OCI-LY7 (cell line): ENCODE measurements around the gene SERPINF2. TPM values are rescaled to one million over a fixed set of nuclear protein-coding genes. Genes with fewer than 3 reads are reported as not detected.

Source experiments
- BruUV-seq: library from RNA; stranded (reverse); fragments of 400-500 nt; replicated peaks from 2 replicates; lab custom pipeline; 2021; lab: Mats Ljungman, UMichigan
- CTCF ChIA-PET: fragments of 300-600 bp; sonication (Branson Sonifier 250); formaldehyde crosslinking; loops from one replicate; lab custom pipeline; 2022; ENCODE audit warnings: antibody characterized with exemption; ENCODE audit not compliant: unreplicated experiment; lab: Charles Lee
- POLR2A ChIA-PET: fragments of 300-600 bp; sonication (Branson Sonifier 250); formaldehyde crosslinking; loops from one replicate; lab custom pipeline; 2022; ENCODE audit warnings: antibody characterized with exemption; lab: Charles Lee
- DNase-seq: peaks from one replicate; pipeline ENCODE4 v3.0.0-alpha.2; 2015; ENCODE audit warnings: low spot score
- H2AFZ ChIP-seq: fragments of 200-600 bp; sonication (generic), shearing (Covaris generic); 2 replicates; pipeline ENCODE4 v1.6.1; 2014; ENCODE audit warnings: mild to moderate bottlenecking, antibody characterized with exemption, low read length, moderate library complexity
- H3K27ac ChIP-seq: fragments of 200-600 bp; sonication (generic); 2 replicates; pipeline ENCODE4 v1.5.1; 2014; ENCODE audit warnings: mixed run types, low read depth, mild to moderate bottlenecking, moderate library complexity, low read length, inconsistent platforms; ENCODE audit not compliant: poor library complexity, severe bottlenecking
- H3K36me3 ChIP-seq: fragments of 200-600 bp; sonication (generic); 2 replicates; pipeline ENCODE4 v1.6.1; 2014; ENCODE audit warnings: mild to moderate bottlenecking, antibody characterized with exemption, low read length, moderate library complexity, mixed read lengths; ENCODE audit not compliant: insufficient read depth
- H3K4me1 ChIP-seq: fragments of 200-600 bp; sonication (generic); 2 replicates; pipeline ENCODE4 v1.5.1; 2014; ENCODE audit warnings: mild to moderate bottlenecking, low read length; ENCODE audit not compliant: insufficient read depth, poor library complexity, severe bottlenecking
- H3K4me2 ChIP-seq: fragments of 200-600 bp; sonication (generic); 2 replicates; pipeline ENCODE4 v1.6.1; 2014; ENCODE audit warnings: mild to moderate bottlenecking, low read length
- H3K4me3 ChIP-seq: fragments of 200-600 bp; sonication (generic); 2 replicates; pipeline ENCODE4 v1.5.1; 2014; ENCODE audit warnings: mild to moderate bottlenecking, low read depth, low read length; ENCODE audit not compliant: poor library complexity, severe bottlenecking
- H3K79me2 ChIP-seq: fragments of 200-600 bp; sonication (generic); 2 replicates; pipeline ENCODE4 v1.6.1; 2016; ENCODE audit warnings: low read depth, mild to moderate bottlenecking, low read length, moderate library complexity, mixed read lengths; ENCODE audit not compliant: insufficient read depth
- H3K9me2 ChIP-seq: fragments of 200-600 bp; sonication (generic); 2 replicates; pipeline ENCODE4 v1.6.1; 2016; ENCODE audit warnings: mild to moderate bottlenecking, low read length, mixed read lengths; ENCODE audit not compliant: insufficient read depth
- H3K9me3 ChIP-seq: fragments of 200-600 bp; sonication (generic); 2 replicates; pipeline ENCODE4 v1.6.1; 2014; ENCODE audit warnings: mild to moderate bottlenecking, mixed run types, low read length, mixed read lengths
- H4K20me1 ChIP-seq: fragments of 200-600 bp; sonication (generic); 2 replicates; pipeline ENCODE4 v1.6.1; 2014; ENCODE audit warnings: mild to moderate bottlenecking, antibody characterized with exemption, low read length, moderate library complexity, mixed read lengths; ENCODE audit not compliant: insufficient read depth
- EZH2phosphoT487 ChIP-seq: fragments of 200-600 bp; sonication (generic); IDR thresholded peaks from 2 replicates; pipeline ENCODE4 v1.6.1; 2018; ENCODE audit warnings: low read depth, borderline replicate concordance, mild to moderate bottlenecking, mixed run types, antibody characterized with exemption, low read length, moderate library complexity, mixed read lengths
- intact Hi-C: fragments of 100-400 bp; cut with micrococcal nuclease; formaldehyde crosslinking; loops from one replicate; pipeline ENCODE4 v1.10.0; 2022; ENCODE audit not compliant: unreplicated experiment
- total RNA-seq, 2 experiments: library from RNA; depleted of rRNA in 1 of 2; stranded (reverse); fragments of >200 nt in 1 of 2; shearing (Covaris generic) in 1 of 2; gene quantifications; 2 replicates each; pipeline ENCODE4 v1.2.3, GENCODE V29; 2014 to 2022
- TF ChIP-seq, protein P1 (sequence below): fragments of 200-600 bp; sonication (generic); conservative IDR thresholded peaks from 2 replicates; pipeline ENCODE4 v1.5.1; 2014; ENCODE audit warnings: mild to moderate bottlenecking, antibody characterized with exemption, low read length, moderate library complexity, mixed read lengths

Gene SERPINF2
- total RNA-seq, 2 experiments from 2014 or later = 0.38 to 1.0 TPM

DNA sequence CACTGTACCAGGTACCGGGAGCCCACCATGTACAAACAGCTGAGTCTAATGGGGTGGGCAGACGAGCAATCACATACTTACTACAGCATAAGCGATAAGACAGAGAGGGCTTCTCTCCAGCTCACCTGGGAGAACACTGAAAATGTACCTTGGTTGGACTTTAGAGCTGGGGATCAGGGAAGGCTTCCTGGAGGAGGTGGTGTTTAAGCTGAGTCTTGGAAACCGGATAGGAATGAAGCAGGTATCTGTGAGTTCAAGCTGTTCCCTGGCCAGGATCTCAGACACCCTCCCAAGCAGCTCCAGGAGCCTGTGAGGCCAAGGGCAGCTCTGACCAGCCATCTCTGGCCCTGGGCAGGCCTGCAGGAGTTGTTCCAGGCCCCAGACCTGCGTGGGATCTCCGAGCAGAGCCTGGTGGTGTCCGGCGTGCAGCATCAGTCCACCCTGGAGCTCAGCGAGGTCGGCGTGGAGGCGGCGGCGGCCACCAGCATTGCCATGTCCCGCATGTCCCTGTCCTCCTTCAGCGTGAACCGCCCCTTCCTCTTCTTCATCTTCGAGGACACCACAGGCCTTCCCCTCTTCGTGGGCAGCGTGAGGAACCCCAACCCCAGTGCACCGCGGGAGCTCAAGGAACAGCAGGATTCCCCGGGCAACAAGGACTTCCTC is 11.2 kb downstream of the SERPINF2 start:
- intact Hi-C loops = no loop called here
- no peaks in the 10 kb centered on the region for H3K79me2 ChIP-seq
- POLR2A ChIA-PET = no interaction called here
- no peak for DNase-seq
- H3K27ac ChIP-seq = no peak overlapping the region
- H3K4me1 ChIP-seq = no peaks in the 10 kb centered on the region
- no peaks in the 10 kb centered on the region for H4K20me1 ChIP-seq
- CTCF ChIA-PET = interaction anchor here (1.2 kb wide), 1 partner anchor 12 kb away, joined by 4 read pairs; no protein-coding TSS in a partner anchor
- no peaks in the 10 kb centered on the region for H3K9me2 ChIP-seq
- H3K9me3 ChIP-seq = no peaks in the 10 kb centered on the region
- no peak overlapping the region for H3K4me3 ChIP-seq
- H3K4me2 ChIP-seq = no peak overlapping the region
- H2AFZ ChIP-seq = no peak overlapping the region
- no TSS peak for BruUV-seq
- no peaks in the 10 kb centered on the region for H3K36me3 ChIP-seq
- TF ChIP-seq, protein P1, sequence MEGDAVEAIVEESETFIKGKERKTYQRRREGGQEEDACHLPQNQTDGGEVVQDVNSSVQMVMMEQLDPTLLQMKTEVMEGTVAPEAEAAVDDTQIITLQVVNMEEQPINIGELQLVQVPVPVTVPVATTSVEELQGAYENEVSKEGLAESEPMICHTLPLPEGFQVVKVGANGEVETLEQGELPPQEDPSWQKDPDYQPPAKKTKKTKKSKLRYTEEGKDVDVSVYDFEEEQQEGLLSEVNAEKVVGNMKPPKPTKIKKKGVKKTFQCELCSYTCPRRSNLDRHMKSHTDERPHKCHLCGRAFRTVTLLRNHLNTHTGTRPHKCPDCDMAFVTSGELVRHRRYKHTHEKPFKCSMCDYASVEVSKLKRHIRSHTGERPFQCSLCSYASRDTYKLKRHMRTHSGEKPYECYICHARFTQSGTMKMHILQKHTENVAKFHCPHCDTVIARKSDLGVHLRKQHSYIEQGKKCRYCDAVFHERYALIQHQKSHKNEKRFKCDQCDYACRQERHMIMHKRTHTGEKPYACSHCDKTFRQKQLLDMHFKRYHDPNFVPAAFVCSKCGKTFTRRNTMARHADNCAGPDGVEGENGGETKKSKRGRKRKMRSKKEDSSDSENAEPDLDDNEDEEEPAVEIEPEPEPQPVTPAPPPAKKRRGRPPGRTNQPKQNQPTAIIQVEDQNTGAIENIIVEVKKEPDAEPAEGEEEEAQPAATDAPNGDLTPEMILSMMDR = no peak
- TF ChIP-seq EZH2phosphoT487 = no peak

- Histone ChIP-seq H3K9me3 (no peaks in the 10 kb centered on the region), H4K20me1 (no peaks in the 10 kb centered on the region), H3K27ac (no peak overlapping the region), H3K36me3 (no peaks in the 10 kb centered on the region), H3K4me3 (no peak overlapping the region), H3K4me1 (no peaks in the 10 kb centered on the region), H3K4me2 (no peak overlapping the region), H3K9me2 (no peaks in the 10 kb centered on the region), H2AFZ (no peak overlapping the region), H3K79me2 (no peaks in the 10 kb centered on the region)
- POLR2A ChIA-PET = no interaction called here
- DNase-seq = no peak
- no peak for TF ChIP-seq EZH2phosphoT487
- TF ChIP-seq, protein P1 = no peak
- CTCF ChIA-PET = interaction anchor here (1.2 kb wide), 1 partner anchor 12 kb away, joined by 4 read pairs; no protein-coding TSS in a partner anchor
- intact Hi-C loops = no loop called here
- no TSS peak for BruUV-seq
These were observed 11.9 kb downstream of the SERPINF2 start for GRCh38 chr17:1754430-1755112.

GRCh38 chr17:1755252-1755826 is 12.7 kb downstream of the SERPINF2 start:
- CTCF ChIA-PET = interaction anchor here (1.2 kb wide), 1 partner anchor 11 kb away, joined by 4 read pairs; no protein-coding TSS in a partner anchor
- DNase-seq = no peak
- POLR2A ChIA-PET = no interaction called here
- Histone ChIP-seq H3K9me3 (no peaks in the 10 kb centered on the region), H2AFZ (no peak overlapping the region), H3K9me2 (no peaks in the 10 kb centered on the region), H3K79me2 (no peaks in the 10 kb centered on the region), H3K4me2 (no peak overlapping the region), H3K36me3 (no peaks in the 10 kb centered on the region), H3K4me1 (no peaks in the 10 kb centered on the region), H3K4me3 (no peak overlapping the region), H4K20me1 (no peaks in the 10 kb centered on the region), H3K27ac (no peak overlapping the region)
- no TSS peak for BruUV-seq
- intact Hi-C loops = no loop called here
- no peak for TF ChIP-seq EZH2phosphoT487
- TF ChIP-seq, protein P1 = no peak
